Measurements from ENCODE around the gene CST3. TPM values are rescaled to one million over a fixed set of nuclear protein-coding genes. Genes with fewer than 3 reads are reported as not detected.

Gene CST3
- total and polyA plus RNA-seq, 7 donors = 344 to 1,250 (median 693) TPM

DNA sequence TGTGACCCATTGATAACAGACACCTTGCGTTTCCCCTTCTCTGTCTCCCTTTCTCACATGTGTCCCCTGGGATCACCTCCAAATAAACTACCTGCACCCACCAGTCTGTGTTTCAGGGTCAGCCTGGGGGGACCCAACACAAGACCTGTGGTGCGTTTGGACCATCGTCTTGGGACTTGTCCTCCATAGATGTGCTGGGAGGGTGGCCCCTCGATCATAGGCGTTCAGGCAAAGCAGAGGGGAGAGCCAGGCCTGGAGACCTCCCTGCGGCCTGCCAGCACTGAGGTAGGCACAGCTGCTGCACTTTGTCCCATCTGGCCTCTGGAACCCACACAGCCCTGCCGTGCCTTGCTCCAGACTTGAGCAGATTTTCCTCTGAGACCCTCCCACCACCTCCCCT lies 50.1 kb downstream of the CST3 start:
- TF ChIP-seq POLR2AphosphoS5 (IDR thresholded peaks at IDR 0.05) (no peak), POLR2A (IDR thresholded peaks at IDR 0.05) (no peak), EP300 (IDR thresholded peaks at IDR 0.05) (no peak)
- TF ChIP-seq, protein P1, sequence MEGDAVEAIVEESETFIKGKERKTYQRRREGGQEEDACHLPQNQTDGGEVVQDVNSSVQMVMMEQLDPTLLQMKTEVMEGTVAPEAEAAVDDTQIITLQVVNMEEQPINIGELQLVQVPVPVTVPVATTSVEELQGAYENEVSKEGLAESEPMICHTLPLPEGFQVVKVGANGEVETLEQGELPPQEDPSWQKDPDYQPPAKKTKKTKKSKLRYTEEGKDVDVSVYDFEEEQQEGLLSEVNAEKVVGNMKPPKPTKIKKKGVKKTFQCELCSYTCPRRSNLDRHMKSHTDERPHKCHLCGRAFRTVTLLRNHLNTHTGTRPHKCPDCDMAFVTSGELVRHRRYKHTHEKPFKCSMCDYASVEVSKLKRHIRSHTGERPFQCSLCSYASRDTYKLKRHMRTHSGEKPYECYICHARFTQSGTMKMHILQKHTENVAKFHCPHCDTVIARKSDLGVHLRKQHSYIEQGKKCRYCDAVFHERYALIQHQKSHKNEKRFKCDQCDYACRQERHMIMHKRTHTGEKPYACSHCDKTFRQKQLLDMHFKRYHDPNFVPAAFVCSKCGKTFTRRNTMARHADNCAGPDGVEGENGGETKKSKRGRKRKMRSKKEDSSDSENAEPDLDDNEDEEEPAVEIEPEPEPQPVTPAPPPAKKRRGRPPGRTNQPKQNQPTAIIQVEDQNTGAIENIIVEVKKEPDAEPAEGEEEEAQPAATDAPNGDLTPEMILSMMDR (IDR thresholded peaks at IDR 0.05) = no peak
- intact Hi-C loops (cut with DNase I) = no loop called here
- H3K36me3 ChIP-seq = no peaks in the 10 kb centered on the region
- H3K27ac ChIP-seq = no peak overlapping the region
- no peak overlapping the region for H3K4me3 ChIP-seq
- DNase-seq = no peak
- H3K4me1 ChIP-seq = no peaks in the 10 kb centered on the region
- WGBS, 2 donors = 77 to 85% methylated on average over 7 of the region's 7 CpGs
- H3K27me3 ChIP-seq = no peaks in the 10 kb centered on the region
- no peaks in the 10 kb centered on the region for H3K9me3 ChIP-seq

DNA sequence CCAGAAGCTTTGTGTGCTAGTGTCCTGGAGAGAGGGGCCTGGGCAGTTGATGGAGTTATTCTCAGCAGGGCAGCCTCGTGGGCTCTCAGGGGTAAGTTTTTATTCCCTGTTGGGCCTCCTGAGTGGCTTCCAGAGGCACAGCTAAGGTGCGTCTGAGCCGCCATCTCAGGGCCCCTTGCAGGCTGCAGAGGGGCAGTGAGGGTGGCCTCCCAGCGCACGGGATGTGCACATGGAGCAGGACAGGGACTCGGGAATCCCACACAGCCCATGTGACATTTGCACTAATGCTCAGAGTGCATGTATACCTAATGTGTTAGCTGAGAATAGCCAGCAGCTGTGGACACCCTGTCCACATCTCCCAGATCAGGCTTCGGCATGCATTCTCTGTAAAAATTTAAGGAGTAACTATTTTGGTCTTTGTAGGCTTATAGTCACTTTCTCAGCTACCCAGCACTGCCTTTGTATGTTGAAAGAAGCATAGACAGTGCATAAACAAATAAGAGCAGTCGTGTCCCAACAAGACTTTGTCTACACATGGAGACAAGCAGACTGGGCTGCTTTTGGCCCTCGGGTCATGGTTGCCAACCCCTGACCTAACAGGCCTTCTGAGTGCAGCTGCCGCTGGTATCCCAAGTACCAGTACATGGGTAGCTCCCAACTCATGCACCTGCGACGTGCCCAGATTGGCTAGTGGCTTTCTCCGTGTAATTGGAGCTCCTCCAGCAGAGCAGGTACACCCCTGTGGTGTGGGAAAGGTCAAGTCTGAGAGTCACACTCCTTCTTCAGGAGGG lies 50.8 kb downstream of the CST3 start:
- intact Hi-C loops (cut with DNase I) = no loop called here
- DNase-seq = no peak
- TF ChIP-seq POLR2A (IDR thresholded peaks at IDR 0.05) (no peak), POLR2AphosphoS5 (IDR thresholded peaks at IDR 0.05) (no peak), EP300 (IDR thresholded peaks at IDR 0.05) (no peak)
- TF ChIP-seq, protein P1 (IDR thresholded peaks at IDR 0.05) = no peak
- Histone ChIP-seq H3K4me3 (no peak overlapping the region), H3K4me1 (no peaks in the 10 kb centered on the region), H3K27me3 (no peaks in the 10 kb centered on the region), H3K9me3 (no peaks in the 10 kb centered on the region), H3K27ac (no peak overlapping the region), H3K36me3 (no peaks in the 10 kb centered on the region)
- WGBS, 2 donors = 74 to 81% methylated on average over 13 of the region's 13 CpGs

DNA sequence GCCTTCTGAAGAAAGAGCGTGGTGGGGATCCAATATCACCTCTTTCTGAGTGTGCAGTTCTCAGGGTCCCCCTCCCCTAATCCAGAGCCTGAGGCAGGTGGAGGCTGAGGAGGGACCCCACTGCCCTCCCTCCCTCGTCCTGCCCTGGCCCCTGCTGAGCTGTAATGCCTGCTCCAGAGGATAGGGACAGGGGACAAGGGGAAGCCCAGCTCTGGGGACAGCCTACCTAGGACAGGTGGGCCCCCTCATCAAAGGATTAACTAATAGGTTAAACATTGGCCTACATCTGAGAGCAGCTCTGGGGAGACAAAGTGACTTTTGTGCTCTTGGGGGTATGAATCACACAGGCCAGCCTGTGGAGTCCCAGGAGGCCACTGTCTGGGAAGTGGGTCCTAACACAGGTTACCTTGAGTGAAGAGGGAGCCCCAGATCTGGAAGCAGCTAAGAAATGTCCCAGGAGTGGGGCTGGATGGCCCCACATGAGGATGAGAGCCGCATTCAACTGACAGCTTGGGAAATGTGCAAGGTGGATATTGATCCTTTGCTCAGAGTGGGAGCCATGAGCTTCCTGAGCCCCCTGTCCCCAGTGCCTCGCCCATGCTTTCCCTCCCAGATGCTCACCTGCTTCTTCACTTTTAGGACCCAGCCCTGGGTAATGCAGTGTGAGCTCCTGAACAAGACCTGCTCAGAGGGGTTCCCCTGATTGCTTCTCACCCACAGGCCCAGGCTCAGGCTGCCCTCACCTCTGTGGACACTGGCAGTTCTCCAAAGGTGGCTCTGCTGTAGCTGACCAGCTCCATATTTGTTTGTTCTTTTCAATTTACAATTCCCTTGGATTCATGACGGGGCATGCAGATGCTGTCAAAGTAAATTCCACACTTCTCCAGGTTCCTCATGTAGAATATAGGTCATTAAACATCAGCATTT lies 51.7 kb downstream of the CST3 start:
- Histone ChIP-seq H3K4me1 (no peaks in the 10 kb centered on the region), H3K27me3 (no peaks in the 10 kb centered on the region), H3K9me3 (no peaks in the 10 kb centered on the region), H3K4me3 (no peak overlapping the region), H3K36me3 (no peaks in the 10 kb centered on the region), H3K27ac (no peak overlapping the region)
- no peak for DNase-seq
- 64 to 78% methylated on average over 5 of the region's 5 CpGs for WGBS, 2 donors
- no peak for TF ChIP-seq EP300 (IDR thresholded peaks at IDR 0.05)
- TF ChIP-seq POLR2AphosphoS5 (IDR thresholded peaks at IDR 0.05) = no peak
- no peak for TF ChIP-seq POLR2A (IDR thresholded peaks at IDR 0.05)
- TF ChIP-seq, protein P1 (IDR thresholded peaks at IDR 0.05) = no peak
- intact Hi-C loops (cut with DNase I) = no loop called here

DNA sequence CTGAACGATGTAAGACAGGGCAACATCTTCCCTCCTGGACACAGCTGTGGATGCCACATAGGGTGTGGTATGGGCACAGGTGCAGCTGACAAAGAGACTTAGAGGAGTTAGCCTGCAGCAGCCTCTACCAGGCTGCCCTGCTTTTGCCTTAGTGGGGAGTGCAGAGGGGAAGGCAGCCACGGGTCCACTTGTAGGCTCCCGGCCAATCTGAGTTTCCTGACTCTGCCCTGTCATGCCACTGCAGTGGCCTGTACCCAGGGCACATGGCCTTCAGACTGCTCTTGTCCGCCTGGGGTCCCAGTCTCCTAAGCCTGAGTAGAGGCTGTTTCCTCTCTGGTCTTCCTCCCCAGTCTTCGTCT lies 52.3 kb downstream of the CST3 start:
- H3K27ac ChIP-seq = no peak overlapping the region
- H3K9me3 ChIP-seq = no peaks in the 10 kb centered on the region
- no peaks in the 10 kb centered on the region for H3K4me1 ChIP-seq
- no peaks in the 10 kb centered on the region for H3K36me3 ChIP-seq
- no peak for TF ChIP-seq POLR2A (IDR thresholded peaks at IDR 0.05)
- TF ChIP-seq EP300 (IDR thresholded peaks at IDR 0.05) = no peak
- no peak for TF ChIP-seq POLR2AphosphoS5 (IDR thresholded peaks at IDR 0.05)
- TF ChIP-seq, protein P1 (IDR thresholded peaks at IDR 0.05) = no peak
- H3K27me3 ChIP-seq = no peaks in the 10 kb centered on the region
- no peak overlapping the region for H3K4me3 ChIP-seq
- no peak for DNase-seq
- WGBS, 2 donors = 76 to 82% methylated on average over 5 of the region's 5 CpGs
- intact Hi-C loops (cut with DNase I) = no loop called here
